NCI-H187 treated with DMSO at 0.1 percent for 48 hours (cell line): ENCODE results near the gene PHACTR3.

ENCODE experiments used
- DNase-seq: peaks from one replicate; lab custom pipeline; 2025; lab: John Stamatoyannopoulos, UW

Gene PHACTR3

DNA sequence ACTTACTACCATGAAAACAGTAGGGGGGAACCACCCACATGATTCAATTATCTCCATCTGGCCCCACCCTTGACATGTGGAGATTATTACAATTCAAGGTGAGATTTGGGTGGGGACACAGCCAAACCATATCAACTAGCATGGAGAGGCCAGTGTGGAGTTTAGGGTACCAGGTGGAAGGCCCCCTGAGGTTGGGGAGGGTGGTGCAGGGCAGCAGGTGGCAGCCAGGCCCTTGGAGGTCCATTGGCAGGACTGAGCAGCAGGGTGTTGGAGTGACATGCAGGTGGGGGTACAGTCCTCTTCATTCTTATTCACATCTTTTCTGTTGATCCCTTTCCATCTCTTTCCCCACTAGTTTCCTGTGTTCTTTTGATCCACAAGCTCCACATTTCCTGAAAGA lies 42.9 kb downstream of the PHACTR3 start:
- DNase-seq: no peak

DNA sequence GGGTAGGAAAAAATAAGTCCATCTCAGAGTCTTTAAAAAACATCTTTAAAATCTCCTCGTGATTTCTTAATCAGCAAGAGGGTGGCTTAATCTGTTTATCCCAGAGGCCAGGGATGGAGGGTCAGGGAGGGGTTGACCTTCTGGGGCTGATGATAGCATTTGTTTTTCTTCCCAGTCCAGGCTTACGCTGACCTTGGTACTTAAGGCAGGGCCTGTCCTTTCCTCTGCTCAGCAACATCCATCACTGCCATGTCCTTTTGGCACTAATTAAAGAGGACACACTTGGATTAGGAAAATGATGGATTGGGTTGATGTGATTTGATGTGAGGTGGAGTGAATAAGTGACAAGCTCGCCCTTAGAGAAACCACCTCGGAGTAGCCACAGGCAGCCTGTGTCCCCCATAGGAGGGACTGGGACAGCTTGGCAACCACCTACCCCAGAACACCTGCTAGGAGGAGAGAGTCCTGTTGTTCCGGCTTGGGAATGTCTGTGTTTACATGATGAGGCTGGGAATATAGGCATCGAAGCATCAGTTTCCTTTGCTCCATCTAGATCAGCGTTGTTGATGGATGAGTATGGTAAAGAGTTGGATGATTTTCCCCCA lies 44.2 kb downstream of the PHACTR3 start:
- no peak for DNase-seq

- no peak for DNase-seq
These were observed 46.1 kb downstream of the PHACTR3 start for GRCh38 chr20:59650418-59650817.

DNA sequence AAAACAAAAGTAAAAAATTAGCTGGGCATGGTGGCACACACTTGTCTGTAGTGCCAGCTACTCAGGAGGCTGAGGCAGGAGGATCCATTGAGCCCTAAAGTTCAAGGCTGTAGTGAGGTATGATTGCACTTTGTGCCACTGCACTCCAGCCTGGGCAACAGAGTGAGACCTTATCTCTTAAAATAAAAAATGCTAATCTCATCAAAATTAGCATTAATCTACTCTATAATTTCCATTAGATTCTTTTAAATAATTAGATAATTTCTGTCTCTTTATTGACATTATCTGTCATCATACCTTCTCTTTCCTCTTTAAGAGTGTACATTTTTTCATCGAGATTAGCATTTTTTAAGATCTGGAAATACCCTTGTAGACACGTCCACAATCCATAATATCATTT lies 48.0 kb downstream of the PHACTR3 start:
- no peak for DNase-seq

GRCh38 chr20:59656417-59656816 lies 52.1 kb downstream of the PHACTR3 start:
- no peak for DNase-seq

DNA sequence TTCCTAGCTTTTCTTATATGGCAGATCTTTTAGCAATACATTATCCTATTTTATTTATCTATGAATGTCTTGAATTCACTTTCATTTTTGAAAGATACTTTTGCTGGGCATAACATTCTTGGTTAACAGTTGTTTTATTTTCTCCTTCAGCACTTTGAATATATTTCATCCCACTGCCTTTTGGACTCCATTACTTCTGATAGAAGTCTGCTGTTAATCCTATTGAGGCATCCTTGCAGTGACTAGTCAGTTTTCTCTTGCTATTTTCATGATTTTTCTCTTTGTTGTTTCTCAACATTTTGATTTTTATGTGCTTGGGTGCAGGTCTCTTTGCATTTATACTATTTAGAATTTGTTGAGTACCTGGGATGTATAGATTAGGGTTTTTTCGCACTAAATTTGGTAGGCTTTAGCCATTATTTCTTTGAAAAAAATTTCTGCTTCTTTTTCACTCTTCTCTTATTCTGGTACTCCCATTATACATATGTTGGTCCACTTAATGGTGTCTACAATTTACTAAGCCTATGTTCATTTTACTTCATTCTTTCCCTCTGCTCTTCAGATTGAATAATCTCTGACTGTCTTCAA lies 53.2 kb downstream of the PHACTR3 start:
- DNase-seq: no peak

DNA sequence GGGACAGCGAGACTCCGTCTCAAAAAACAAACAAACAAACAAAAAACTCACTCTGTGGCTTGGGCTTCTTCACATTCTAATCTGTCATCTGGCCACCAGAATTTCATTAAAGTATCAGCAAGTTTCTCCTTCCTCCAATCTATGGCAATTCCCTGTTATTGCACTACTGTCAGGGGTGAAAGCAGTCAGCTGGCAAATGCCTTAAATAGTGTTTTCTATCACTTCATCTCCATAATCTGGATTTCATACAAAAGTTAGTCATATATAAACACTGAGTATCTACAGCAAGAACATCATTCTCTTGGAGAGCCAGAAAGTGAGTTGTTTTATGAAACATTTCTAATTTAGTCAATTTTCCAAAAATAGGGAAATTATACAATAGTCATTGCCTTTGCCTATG lies 56.1 kb downstream of the PHACTR3 start:
- no peak for DNase-seq

- DNase-seq: no peak
These were observed 56.8 kb downstream of the PHACTR3 start for GRCh38 chr20:59661153-59661552.

GRCh38 chr20:59661621-59662020 lies 57.3 kb downstream of the PHACTR3 start:
- no peak for DNase-seq

DNA sequence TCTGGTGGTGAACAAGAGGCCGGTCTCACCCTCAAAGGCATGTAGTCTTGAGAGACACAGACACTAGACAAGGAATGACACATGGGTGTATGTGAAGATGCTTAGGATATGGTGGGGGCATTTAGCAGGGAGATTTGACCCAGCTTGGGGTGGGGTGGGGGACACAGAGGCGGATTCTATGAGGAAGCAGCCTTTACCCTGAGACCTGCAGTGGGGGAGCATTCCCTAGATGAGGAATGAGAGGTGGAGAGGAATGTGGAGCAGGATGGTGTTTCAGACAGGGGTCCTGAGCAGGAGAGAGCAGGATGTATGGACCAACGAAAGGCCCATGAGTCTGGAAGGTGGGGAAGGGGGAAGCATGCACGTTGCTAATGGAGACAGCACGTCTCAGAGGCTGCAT lies 57.8 kb downstream of the PHACTR3 start:
- no peak for DNase-seq

DNA sequence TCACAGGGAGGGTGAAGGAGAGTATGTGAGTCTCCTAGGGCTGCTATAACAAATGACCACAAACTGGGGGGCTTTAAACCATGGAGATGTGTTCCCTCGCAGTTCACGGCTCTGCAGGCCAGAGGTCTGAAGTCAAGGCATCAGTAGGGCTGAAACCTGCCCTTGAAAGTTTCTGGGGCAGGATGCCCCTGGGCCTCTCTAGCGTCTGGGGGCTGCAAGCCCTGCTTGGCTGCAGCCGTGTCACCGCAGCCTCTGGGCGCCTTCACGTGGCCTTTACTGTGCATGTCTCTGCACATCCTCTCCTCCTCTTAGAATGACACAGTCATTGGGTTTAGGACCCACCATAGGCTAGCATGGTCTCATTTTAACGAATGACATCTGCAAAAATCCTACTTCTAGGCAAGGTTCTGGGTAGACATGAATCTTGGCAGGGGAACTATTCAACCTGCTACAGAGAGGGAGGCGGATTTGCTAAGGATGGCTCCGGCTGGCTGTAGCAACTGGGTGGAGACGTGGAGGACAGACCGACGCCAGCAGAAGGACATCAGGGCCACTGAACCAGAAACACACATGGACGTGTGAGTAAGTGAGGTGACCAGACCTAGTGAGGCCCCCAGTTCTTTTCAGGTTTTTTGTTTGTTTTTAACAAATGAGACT lies 58.6 kb downstream of the PHACTR3 start:
- DNase-seq: no peak

GRCh38 chr20:59663513-59664060 lies 59.2 kb downstream of the PHACTR3 start:
- no peak for DNase-seq

GRCh38 chr20:59664421-59664941 lies 60.1 kb downstream of the PHACTR3 start:
- no peak for DNase-seq

DNA sequence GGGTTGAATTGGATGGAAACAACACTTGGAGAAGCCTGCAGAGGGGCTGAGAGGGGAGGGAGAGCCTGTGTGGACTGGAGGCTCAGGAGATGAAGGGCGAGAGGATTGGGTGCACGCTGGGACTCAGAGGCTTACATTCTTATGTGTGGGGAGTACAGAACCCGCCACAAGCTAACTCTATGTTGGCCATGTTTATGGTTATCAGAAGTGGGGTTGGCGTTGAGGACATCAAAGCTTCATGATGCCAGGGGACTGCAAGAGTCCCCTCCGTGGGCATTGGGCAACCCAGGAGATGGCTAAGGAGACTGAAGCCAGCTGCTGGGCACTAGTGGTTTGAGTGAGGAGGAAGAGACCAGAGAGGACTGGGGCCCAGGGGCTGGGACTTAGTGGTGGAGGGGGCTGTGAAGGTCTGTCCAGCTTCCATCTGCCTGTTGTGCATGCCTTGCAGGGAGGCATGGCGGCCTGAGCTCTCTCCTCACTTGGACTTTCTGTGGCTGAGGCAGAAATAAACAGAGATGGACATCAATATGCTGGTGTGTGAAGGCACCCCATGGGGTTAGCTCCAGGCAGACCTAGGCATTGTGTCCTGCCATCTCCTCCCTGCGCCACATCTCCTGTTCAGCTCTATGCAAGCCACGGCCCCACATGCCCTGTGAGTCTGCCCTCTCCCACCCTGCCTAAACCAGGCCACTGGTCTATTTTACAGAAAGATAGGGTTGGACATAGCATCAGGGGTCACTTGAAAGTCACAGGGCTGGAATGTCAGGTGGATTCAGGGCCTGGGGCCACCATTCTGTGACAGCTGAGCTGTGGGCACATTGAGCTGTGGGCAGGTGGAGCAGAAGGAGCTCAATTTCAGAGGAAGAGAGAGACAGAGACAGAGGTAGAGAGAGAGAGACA lies 61.6 kb downstream of the PHACTR3 start:
- no peak for DNase-seq

DNA sequence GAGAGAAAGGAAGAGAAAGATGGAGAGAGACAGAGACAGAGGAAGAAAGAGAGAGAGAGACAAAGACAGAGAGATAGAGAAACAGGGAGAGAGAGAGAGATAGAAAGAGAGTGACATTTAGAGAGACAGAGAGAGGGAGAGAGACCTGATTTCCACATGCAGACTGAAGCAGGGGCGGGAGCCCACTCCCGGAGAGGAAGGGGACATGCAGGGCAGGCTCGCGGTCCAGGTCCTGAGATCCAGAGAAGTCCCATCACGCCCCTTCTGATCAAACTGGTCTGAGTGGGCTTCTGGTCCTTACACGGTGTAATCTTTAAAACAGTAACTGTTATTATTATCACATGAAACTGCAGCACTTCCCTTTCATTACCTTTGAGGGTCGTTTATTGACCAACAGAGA lies 62.2 kb downstream of the PHACTR3 start:
- DNase-seq: no peak

- DNase-seq: no peak
These were observed 62.8 kb downstream of the PHACTR3 start for GRCh38 chr20:59667131-59667530.

DNA sequence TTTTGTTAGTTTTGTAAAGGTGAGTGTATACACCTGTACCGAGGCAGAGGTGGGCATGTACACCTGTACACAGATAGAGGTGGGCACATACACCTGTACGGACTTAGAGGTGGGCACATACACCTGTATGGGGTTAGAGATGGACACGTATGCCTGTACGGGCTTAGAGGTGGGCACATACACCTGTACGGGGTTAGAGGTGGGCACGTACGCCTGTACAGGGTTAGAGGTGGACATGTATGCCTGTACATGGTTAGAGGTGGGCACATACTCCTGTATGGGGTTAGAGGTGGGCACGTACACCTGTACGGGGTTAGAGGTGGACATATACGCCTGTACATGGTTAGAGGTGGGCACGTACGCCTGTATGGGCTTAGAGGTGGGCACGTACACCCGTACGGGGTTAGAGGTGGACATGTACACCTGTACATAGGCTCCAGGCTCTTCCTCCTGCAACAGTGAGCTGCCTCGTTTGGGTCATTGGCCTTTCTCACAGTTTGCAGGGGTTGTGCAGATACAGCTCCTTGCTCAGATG lies 63.7 kb downstream of the PHACTR3 start:
- no peak for DNase-seq

DNA sequence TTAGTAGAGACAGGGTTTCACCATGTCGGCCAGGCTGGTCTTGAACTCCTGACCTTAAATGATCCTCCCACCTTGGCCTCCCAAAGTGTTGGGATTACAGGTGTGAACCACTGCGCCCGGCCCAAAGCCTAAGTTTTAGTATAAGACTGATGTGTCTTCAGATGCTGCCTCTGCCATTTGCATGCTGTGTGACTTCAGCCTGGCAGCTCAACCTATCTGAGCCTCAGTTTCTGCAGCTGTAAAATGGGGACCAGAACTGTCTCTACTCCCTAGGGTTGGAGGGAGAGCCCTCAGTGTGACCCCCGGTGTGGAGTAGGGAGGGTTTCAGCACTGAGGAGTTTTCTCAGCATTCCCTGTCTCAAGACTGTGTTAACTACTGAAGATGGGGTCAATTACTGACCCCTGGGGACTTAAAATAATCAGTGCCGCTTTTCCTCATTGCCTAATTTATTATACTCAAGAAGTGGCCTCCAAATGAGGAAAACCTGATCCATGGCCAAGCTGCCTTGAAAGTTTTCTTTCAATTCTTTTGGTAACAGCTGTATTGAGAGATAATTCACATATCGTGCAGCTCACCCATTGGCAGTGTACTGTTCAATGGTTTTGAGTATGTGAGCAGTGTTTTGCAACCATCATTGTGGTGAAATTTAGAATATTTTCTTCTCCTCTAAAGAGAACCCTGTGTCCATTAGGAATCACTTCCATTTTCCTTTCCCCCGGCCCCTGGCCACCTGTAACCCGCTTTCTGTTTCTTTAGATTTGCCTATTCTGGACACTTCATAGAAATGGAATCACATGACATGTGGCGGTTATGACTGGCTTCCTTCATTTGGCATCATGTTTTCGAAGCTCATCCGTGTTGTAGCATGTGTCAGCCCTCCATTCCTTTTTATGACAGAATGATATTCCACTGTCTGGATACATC lies 64.8 kb downstream of the PHACTR3 start:
- DNase-seq: no peak

- DNase-seq: no peak
These were observed 66.6 kb downstream of the PHACTR3 start for GRCh38 chr20:59670786-59671492.
